Hepatocyte (in vitro differentiated cells): ENCODE results near the gene PLEKHA4. TPM values are rescaled to one million over a fixed set of nuclear protein-coding genes. Genes with fewer than 3 reads are reported as not detected.

Experiments used
- DNase-seq: peaks from one replicate; pipeline ENCODE4 v3.0.0-alpha.2; 2016; ENCODE audit warnings: low spot score
- H2AFZ ChIP-seq: fragments of 200-600 bp; sonication (generic); 2 replicates; pipeline ENCODE4 v1.6.0; 2016; ENCODE audit warnings: antibody characterized with exemption, mild to moderate bottlenecking
- H3K27ac ChIP-seq: fragments of 200-600 bp; sonication (generic); 2 replicates; pipeline ENCODE4 v1.5.1; 2016; ENCODE audit warnings: mild to moderate bottlenecking
- H3K27me3 ChIP-seq: fragments of 200-600 bp; sonication (generic); 2 replicates; pipeline ENCODE4 v1.6.1; 2016
- H3K36me3 ChIP-seq: fragments of 200-600 bp; sonication (generic); replicated peaks from 2 replicates; pipeline ENCODE4 v1.5.1; 2016; ENCODE audit warnings: low read depth; ENCODE audit not compliant: insufficient read depth
- H3K4me1 ChIP-seq: fragments of 200-600 bp; sonication (generic); 2 replicates; pipeline ENCODE4 v1.5.1; 2016; ENCODE audit warnings: mild to moderate bottlenecking, moderate library complexity; ENCODE audit not compliant: insufficient read depth
- H3K4me2 ChIP-seq: fragments of 200-600 bp; sonication (generic); 2 replicates; pipeline ENCODE4 v1.6.0; 2016
- H3K4me3 ChIP-seq: fragments of 200-600 bp; sonication (generic); 2 replicates; pipeline ENCODE4 v1.5.1; 2016; ENCODE audit warnings: mild to moderate bottlenecking
- H3K79me2 ChIP-seq: fragments of 200-600 bp; sonication (generic); 2 replicates; pipeline ENCODE4 v1.6.0; 2017; ENCODE audit warnings: mild to moderate bottlenecking
- H3K9me2 ChIP-seq: fragments of 200-600 bp; sonication (generic); replicated peaks from 2 replicates; pipeline ENCODE4 v1.6.0; 2017; ENCODE audit warnings: mild to moderate bottlenecking; ENCODE audit not compliant: insufficient read depth
- H3K9me3 ChIP-seq: fragments of 200-600 bp; sonication (generic); 2 replicates; pipeline ENCODE4 v1.5.1; 2016; ENCODE audit warnings: low read depth, mild to moderate bottlenecking
- H4K20me1 ChIP-seq: fragments of 200-600 bp; sonication (generic); 2 replicates; pipeline ENCODE4 v1.6.0; 2016; ENCODE audit warnings: mild to moderate bottlenecking; ENCODE audit not compliant: insufficient read depth, poor library complexity, severe bottlenecking
- CTCF ChIP-seq: fragments of 200-600 bp; sonication (generic); IDR thresholded peaks from 2 replicates; pipeline ENCODE4 v1.5.1; 2016; ENCODE audit warnings: antibody characterized with exemption, mild to moderate bottlenecking; ENCODE audit not compliant: poor library complexity
- EZH2 ChIP-seq: fragments of 200-600 bp; sonication (generic); IDR thresholded peaks from 2 replicates; pipeline ENCODE4 v1.6.1; 2016; ENCODE audit warnings: antibody characterized with exemption, mild to moderate bottlenecking, borderline replicate concordance
- EZH2phosphoT487 ChIP-seq: fragments of 200-600 bp; sonication (generic); IDR thresholded peaks from one replicate; pipeline ENCODE4 v1.6.1; 2018; ENCODE audit warnings: antibody characterized with exemption, mild to moderate bottlenecking, low read depth, moderate library complexity; ENCODE audit not compliant: unreplicated experiment, severe bottlenecking
- WGBS: methylation state at CpG from one replicate; pipeline ENCODE4 v1.1.6; 2016; ENCODE audit warnings: low lambda C conversion rate; ENCODE audit errors: missing lambda C conversion rate; 5-methylcytosine and 5-hydroxymethylcytosine counted together
- polyA plus RNA-seq: library from polyadenylated mRNA; unstranded; fragments of >200 nt; fragmentation: Nextera tagmentation; extraction: Ambion mirVana; gene quantifications from 2 replicates; pipeline ENCODE4 v1.2.1, GENCODE V29; 2016
- total RNA-seq: library from RNA; depleted of rRNA; stranded (reverse); fragments of >200 nt; gene quantifications from 2 replicates; pipeline ENCODE4 v1.2.3, GENCODE V29; 2014

PLEKHA4 gene
- total and polyA plus RNA-seq, 2 experiments from 2014 or later: 7.3 to 15.1 TPM

- H3K27ac ChIP-seq: peak overlapping the region; percentile 56
- H3K4me1 ChIP-seq: peaks cover 4% of the 10 kb centered on the region
- TF ChIP-seq EZH2 (no peak), CTCF (no peak), EZH2phosphoT487 (no peak)
- WGBS: 94% methylated on average over 20 of the region's 20 CpGs
- no peaks in the 10 kb centered on the region for H4K20me1 ChIP-seq
- no peaks in the 10 kb centered on the region for H3K27me3 ChIP-seq
- no peaks in the 10 kb centered on the region for H3K9me3 ChIP-seq
- no peak for DNase-seq
- H3K9me2 ChIP-seq: no peaks in the 10 kb centered on the region
- no peaks in the 10 kb centered on the region for H3K79me2 ChIP-seq
- H3K36me3 ChIP-seq: no peaks in the 10 kb centered on the region
- no peak overlapping the region for H3K4me3 ChIP-seq
- H3K4me2 ChIP-seq: no peak overlapping the region
- H2AFZ ChIP-seq: no peak overlapping the region
Measured at GRCh38 chr19:48796298-48797083, 71.9 kb downstream of the PLEKHA4 start.

GRCh38 chr19:48795685-48796070 lies 72.7 kb downstream of the PLEKHA4 start:
- H3K4me2 ChIP-seq: no peak overlapping the region
- no peaks in the 10 kb centered on the region for H3K9me3 ChIP-seq
- H4K20me1 ChIP-seq: no peaks in the 10 kb centered on the region
- peak; percentile 44 for DNase-seq
- no peaks in the 10 kb centered on the region for H3K9me2 ChIP-seq
- H3K79me2 ChIP-seq: no peaks in the 10 kb centered on the region
- H3K36me3 ChIP-seq: no peaks in the 10 kb centered on the region
- H2AFZ ChIP-seq: no peak overlapping the region
- peaks cover 4% of the 10 kb centered on the region for H3K4me1 ChIP-seq
- H3K4me3 ChIP-seq: no peak overlapping the region
- H3K27ac ChIP-seq: peak overlapping the region; percentile 56
- WGBS: 54% methylated on average over 2 of the region's 2 CpGs
- no peaks in the 10 kb centered on the region for H3K27me3 ChIP-seq
- TF ChIP-seq CTCF (no peak), EZH2phosphoT487 (no peak), EZH2 (no peak)

- H3K27ac ChIP-seq: peak overlapping the region; percentile 56
- peak overlapping the region; percentile 12 for H3K4me3 ChIP-seq
- H3K27me3 ChIP-seq: no peaks in the 10 kb centered on the region
- H4K20me1 ChIP-seq: no peaks in the 10 kb centered on the region
- peak overlapping the region; percentile 79 for H3K4me2 ChIP-seq
- WGBS: 4% methylated on average over 38 of the region's 38 CpGs
- no peaks in the 10 kb centered on the region for H3K9me3 ChIP-seq
- H3K4me1 ChIP-seq: peaks cover 4% of the 10 kb centered on the region
- H3K36me3 ChIP-seq: no peaks in the 10 kb centered on the region
- no peak for TF ChIP-seq EZH2
- TF ChIP-seq CTCF: peak; percentile 99
- no peak for TF ChIP-seq EZH2phosphoT487
- H3K9me2 ChIP-seq: no peaks in the 10 kb centered on the region
- H3K79me2 ChIP-seq: no peaks in the 10 kb centered on the region
- peak; percentile 95 for DNase-seq
- peak overlapping the region; percentile 51 for H2AFZ ChIP-seq
Measured at GRCh38 chr19:48795055-48795684, 73.2 kb downstream of the PLEKHA4 start.
